GM18502 (cell line): ENCODE results near the gene IMMP2L.
"Not testable (repeated sequence)": the region's sequence is repeated elsewhere in the genome, so short reads cannot be mapped to it uniquely, and the experiment has no call there.

Experiments
- ATAC-seq: cut with Tn5 transposase; IDR thresholded peaks from one replicate; pipeline ENCODE4 v1.9.1; 2021; ENCODE audit warnings: mild to moderate bottlenecking; ENCODE audit not compliant: unreplicated experiment, poor library complexity

The IMMP2L gene

GRCh38 chr7:111093496-111093895 lies 468.8 kb downstream of the IMMP2L start:
- ATAC-seq, result no peak

GRCh38 chr7:111092406-111093236 lies 469.7 kb downstream of the IMMP2L start:
- ATAC-seq, result peak; percentile 57

GRCh38 chr7:111091593-111092358 lies 470.5 kb downstream of the IMMP2L start:
- ATAC-seq, result peak; percentile 23

- ATAC-seq, result no peak
Measured at GRCh38 chr7:111090846-111091245, 471.4 kb downstream of the IMMP2L start, which contains the start of gene LRRN3. LRRN3 (plus strand) TSS chr7:111091127; CDS start chr7:111122773, 31,646 bp downstream.

- ATAC-seq, result peak; percentile 55
Measured at GRCh38 chr7:111089822-111090426, 472.4 kb downstream of the IMMP2L start.

- ATAC-seq, result no peak
Measured at GRCh38 chr7:111088328-111088727, 474.0 kb downstream of the IMMP2L start.

- ATAC-seq, result no peak
Measured at GRCh38 chr7:111086532-111086931, 475.8 kb downstream of the IMMP2L start.

GRCh38 chr7:111085356-111085755 lies 476.9 kb downstream of the IMMP2L start:
- no peak for ATAC-seq

GRCh38 chr7:111083413-111083812 lies 478.9 kb downstream of the IMMP2L start:
- ATAC-seq, result peak; percentile 98

GRCh38 chr7:111082351-111082750 lies 479.9 kb downstream of the IMMP2L start:
- ATAC-seq, result no peak

GRCh38 chr7:111081546-111082267 lies 480.6 kb downstream of the IMMP2L start:
- ATAC-seq, result no peak

GRCh38 chr7:111080495-111081105 lies 481.7 kb downstream of the IMMP2L start:
- ATAC-seq, result peak; percentile 29

GRCh38 chr7:111077001-111077400 lies 485.3 kb downstream of the IMMP2L start:
- ATAC-seq, result no peak

- no peak for ATAC-seq
Measured at GRCh38 chr7:111076205-111076604, 486.1 kb downstream of the IMMP2L start.

GRCh38 chr7:111075498-111075897 lies 486.8 kb downstream of the IMMP2L start:
- no peak for ATAC-seq

GRCh38 chr7:111074748-111075146 lies 487.5 kb downstream of the IMMP2L start:
- no peak for ATAC-seq

GRCh38 chr7:111074071-111074747 lies 488.1 kb downstream of the IMMP2L start:
- ATAC-seq, result peak; percentile 54

- not testable (repeated sequence) for ATAC-seq
Measured at GRCh38 chr7:111072658-111073057, 489.6 kb downstream of the IMMP2L start.

GRCh38 chr7:111071556-111071955 lies 490.7 kb downstream of the IMMP2L start:
- ATAC-seq, result no peak
